Activated CD8-positive, alpha-beta memory T cell treated with anti-CD3 and anti-CD28 coated beads for 24 hours (primary cell): Measurements from ENCODE around the gene ANKRD65.
"Not testable (repeated sequence)": the region's sequence is repeated elsewhere in the genome, so short reads cannot be mapped to it uniquely, and the experiment has no call there.

Experiments used
- DNase-seq: peaks from one replicate; pipeline ENCODE4 v3.0.0-alpha.2; 2020

The ANKRD65 gene

DNA sequence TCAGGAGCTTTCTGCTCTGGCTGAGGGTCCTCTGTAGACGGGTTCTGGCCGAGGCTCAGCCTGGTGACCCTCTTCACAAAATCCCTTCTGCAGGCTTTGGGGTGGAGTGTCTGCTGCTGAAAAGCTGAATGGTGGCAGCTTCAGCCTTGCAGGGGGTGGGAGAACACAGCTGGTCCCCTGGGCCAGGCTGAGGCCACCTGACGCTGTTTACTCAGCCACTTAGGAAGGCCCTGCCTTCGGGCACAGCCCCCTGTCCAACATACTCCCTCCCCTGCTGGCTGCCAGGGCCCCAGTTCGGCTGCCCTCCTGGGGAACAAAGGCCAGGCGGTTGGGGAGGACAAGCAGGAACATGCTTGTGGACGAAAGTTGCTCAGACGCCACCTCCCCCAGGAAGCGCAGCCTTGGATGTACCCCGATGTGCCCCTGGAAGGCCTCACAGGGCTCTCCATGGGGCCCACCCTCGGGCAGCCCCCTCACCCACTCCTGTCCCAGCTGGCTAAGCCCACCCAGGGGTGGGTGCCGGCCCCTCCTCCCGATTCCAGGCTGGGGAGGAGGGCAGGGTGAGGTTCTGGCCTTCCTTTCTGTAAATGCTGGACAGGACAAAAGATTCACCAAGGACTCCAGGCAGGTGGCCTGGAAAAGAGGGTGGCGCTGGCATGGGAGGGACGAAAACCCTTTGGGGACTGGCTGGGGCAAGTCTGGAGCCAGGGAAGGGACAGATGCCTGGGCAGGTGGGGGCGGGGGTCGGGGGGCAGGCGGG, at the start of gene ANKRD65:
Gene ANKRD65 (minus strand): TSS at position 130 of the 760 bp plus-strand sequence. CDS start 271 bp downstream, outside the sequence.
- no peak for DNase-seq

- not testable (repeated sequence) for DNase-seq
These were observed 47.3 kb upstream of the ANKRD65 start for GRCh38 chr1:1468196-1468985.

DNA sequence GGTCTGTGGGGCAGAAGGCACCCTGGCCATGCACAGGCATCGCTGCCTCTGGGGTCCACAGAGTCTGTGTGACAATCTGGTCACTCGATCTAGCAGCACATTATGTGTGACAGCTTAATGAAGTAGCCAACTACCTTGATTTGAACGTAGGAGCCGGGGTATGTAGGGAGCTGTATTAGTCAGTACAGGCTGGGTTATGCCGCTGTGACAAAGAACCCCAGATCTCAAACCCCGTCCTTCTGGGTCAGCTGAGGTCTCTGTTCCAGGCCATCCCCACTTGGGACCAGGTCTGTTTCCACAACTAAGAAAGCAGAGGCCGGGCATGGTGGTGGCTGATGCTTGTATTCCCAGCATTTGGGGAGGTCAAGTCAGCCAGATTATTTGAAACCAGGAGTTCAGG, 42.2 kb upstream of the ANKRD65 start:
- no peak for DNase-seq

- DNase-seq: no peak
These were observed 41.4 kb upstream of the ANKRD65 start for GRCh38 chr1:1462318-1462966.

DNA sequence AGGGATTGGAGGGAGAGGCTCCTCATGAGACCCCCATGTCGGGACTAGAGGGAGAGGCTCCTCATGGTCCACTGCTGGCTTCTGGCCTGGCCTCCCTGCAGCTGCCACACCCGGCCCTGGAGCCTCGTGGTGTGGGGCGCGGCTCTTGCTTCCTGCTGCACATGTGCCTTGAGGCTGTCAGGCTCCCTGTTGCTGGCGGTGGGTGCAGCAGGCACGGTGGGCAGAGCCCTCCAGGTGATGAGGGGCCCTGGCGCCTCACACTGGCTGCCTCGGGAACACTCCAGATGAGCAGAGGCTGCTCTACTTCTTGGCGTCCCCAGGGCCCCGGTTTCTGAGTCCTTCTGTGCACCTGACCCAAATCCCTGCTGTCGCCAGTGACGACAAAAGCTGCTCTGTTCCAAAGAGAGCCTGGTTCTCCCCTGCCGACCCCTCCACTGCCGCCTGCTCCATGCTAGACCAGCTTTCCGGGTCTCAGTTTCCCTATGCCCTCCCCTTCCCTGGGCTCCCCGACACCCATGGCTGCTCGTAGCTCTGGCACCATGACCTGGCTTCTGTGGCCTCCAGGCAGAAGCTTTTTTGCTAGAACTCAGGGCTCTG, 40.7 kb upstream of the ANKRD65 start:
- DNase-seq: no peak

DNA sequence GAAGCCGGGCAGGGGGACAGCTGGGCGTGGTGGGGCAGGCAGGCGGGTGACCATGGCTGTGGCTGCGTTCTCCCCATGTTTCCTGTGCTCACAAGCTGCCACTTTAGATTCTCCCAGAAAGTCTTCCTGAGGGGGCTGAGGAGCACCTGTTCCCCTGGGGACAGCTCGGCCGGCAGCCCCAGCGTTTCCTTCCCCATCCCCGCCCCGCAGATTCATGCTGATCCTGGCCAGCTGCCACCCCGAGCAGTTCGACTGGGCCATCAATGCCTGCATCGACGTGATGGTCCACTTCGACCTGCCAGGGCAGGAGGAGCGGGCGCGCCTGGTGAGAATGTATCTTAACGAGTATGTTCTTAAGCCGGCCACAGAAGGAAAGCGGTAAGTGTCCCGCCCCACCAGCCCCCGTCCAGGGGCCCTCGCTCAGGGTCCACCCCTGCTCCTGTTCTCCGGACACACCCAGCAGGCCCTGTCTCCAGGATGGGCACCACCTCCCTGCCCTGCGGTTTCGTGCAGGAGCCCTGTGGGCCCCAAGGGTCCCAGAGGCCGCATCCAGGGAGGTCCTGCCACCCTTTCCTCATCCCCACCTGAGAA, 39.6 kb upstream of the ANKRD65 start:
- DNase-seq: no peak

GRCh38 chr1:1459711-1460110, 38.6 kb upstream of the ANKRD65 start:
- DNase-seq: not testable (repeated sequence)

DNA sequence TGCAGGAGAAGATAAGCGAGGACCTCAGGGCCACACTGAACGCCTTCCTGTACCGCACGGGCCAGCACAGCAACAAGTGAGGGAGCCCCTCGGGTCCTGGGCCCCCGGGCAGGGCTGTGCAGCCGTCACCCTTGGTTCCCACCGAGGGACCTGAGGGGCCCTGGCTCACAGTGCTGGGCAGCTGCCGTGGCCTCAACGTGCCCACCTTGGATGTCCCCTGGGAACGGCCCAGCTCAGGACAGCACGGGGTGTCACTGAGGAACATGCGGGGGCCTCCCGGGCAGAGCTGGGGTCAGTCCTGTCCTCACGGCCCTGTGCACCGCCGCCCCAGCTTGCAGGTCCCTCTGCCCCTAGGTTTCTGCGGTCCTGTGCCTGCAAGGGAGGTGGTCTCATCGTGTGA, 38.1 kb upstream of the ANKRD65 start:
- not testable (repeated sequence) for DNase-seq

- not testable (repeated sequence) for DNase-seq
These were observed 35.7 kb upstream of the ANKRD65 start for GRCh38 chr1:1456683-1457255.

- DNase-seq: not testable (repeated sequence)
These were observed 34.9 kb upstream of the ANKRD65 start for GRCh38 chr1:1455934-1456333.

DNA sequence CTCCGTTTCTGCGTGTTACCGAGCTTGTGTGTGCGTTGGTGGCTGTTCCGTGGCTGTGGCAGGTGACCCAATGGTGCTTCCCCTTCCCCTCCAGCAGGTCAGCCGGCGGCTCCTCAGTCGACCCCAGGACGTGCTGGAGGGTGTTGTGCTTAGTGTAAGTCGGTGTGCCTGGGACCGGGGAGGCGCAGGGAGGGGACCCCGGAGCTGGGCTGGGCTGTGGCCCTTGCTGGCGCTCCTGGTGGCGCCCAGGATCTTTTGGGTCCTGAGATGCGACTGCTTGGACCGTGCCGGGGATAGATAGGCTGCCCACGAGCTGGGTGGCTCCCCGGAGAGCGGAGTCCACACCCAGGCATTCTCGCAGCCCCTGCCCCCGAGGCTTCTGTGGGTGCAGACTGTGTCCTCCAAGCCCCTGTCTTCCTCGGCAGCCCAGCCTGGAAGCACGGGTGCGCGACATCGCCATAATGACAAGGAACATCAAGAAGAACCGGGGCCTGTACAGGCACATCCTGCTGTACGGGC, 34.3 kb upstream of the ANKRD65 start:
- DNase-seq: no peak

DNA sequence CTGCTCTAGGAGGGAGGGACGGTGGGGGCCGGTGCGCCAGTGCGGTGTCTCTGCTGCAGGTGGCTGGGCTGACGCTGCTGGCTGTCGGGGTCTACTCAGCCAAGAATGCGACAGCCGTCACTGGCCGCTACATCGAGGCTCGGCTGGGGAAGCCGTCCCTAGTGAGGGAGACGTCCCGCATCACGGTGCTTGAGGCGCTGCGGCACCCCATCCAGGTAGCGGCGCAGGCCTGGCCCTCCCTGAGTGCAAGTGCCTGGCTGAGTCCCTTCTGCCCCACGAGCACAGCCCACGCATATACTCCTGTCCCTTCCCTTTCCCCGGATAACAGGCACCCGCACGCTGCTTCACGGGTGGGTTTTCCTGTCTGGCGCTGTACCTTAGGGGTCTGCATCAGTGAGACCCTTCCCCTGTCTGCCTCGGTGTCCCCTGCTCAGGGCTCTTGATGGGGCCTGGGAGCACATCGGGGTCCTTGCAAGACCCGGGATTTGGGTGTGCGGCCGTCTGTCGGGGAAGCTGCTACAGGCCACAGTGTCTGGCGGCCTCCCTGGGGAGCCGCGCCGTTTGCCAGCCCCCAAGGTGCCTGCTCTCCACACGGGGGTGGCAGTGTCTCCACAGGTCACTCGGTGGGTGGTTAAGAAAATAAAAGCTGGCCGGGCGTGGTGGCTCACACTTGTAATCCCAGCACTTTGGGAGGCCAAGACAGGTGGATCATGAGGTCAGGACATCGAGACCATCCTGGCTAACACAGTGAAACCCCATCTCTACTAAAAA, 33.4 kb upstream of the ANKRD65 start:
- DNase-seq: not testable (repeated sequence)

- no peak for DNase-seq
These were observed 31.8 kb upstream of the ANKRD65 start for GRCh38 chr1:1452882-1453281.

GRCh38 chr1:1452365-1452739, 31.3 kb upstream of the ANKRD65 start:
- DNase-seq: not testable (repeated sequence)

GRCh38 chr1:1451696-1452364, 30.8 kb upstream of the ANKRD65 start:
- no peak for DNase-seq

- DNase-seq: not testable (repeated sequence)
These were observed 29.5 kb upstream of the ANKRD65 start for GRCh38 chr1:1450616-1451015.

DNA sequence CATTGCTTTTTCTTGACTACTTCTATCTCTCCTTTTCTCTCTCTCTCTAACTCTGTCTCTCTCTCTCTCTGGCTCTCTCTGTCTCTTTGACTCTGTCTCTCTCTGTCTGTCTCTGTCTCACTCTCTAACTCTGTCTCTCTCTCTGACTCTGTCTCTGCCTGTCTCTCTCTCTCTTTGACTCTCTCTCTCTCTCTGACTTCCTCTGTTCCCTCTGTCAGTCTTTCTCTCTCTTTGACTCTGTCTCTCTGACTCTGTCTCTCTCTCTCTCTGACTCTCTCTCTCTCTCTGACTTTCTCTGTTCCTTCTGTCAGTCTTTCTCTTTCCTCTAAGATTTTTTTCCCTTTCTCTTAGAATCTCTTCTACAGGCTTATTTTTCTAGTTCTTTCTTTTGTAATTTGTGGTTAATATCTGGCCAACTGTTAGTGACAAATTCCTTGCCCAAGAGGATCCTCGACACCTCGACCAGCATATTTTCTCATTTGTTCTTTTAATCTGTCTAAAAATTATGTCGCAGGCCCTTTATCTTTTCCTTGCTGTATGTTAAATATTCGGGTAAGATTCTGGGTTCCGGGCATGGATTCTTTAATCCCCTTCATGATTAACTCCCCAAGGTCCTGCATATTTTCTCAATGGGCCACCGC, 28.1 kb upstream of the ANKRD65 start, which contains the start of gene ATAD3C:
Gene ATAD3C (plus strand): TSS at position 591 of the 641 bp plus-strand sequence. CDS start 995 bp downstream, outside the sequence.
- DNase-seq: no peak

DNA sequence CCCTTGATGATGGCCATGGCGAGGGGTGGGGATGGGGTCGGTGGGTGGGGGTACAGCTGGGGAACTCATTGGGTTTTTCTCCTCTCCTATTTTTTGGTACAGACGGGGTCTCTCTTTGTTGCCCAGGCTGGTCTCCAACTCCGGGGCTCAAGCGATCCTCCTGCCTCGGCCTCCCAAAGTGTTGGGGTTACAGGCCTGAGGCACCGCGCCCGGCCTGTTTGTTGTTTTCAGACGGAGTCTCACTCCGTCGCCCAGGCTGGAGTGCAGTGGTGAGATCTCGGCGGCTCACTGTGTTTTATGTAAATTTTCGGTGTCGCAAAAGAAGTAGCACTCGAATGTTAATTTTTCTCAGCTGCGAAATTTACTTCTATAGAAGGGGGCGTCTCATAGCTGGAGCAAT, 25.6 kb upstream of the ANKRD65 start:
- not testable (repeated sequence) for DNase-seq

DNA sequence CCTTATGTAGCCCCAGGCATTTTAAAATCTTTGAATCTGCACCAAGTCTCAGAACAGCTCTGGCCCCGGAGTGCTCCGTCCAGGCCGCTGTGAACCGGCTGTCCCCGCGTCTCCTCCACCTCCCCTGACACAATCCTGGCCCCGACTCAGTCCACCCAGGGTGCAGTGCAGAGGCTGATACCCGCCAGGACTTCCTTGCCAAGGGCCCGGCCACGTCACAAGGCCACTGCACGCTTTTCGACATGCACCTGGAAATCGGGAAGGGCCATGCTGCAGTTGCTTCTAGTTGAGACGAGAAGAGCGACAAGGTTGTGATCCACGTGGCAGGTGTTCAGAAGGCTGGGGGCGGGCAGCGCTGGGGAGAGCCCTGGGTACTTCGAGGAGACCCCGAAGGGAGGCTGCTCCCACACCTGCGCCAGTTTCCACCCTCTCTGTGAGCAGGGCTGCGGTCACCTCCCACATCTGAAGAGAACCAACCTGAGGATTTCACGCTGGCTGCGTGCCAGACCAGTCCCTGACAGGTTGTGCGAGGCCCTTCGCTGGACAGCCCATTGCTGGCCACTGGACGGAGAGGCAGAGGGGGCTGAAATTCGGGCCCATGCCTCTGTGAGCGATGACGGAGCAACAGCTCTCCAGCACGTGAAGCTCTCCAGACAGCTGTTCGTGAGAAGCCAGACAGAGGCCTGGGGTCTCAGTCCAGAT, 21.1 kb upstream of the ANKRD65 start:
- DNase-seq: no peak
